ENCODE results near the gene MRC2.

MRC2 gene

GRCh38 chr17:62648251-62648955 is 20.9 kb downstream of the MRC2 start:
- peaks cover 10% of the 10 kb centered on the region for H3K4me1 ChIP-seq (ENCODE audit: insufficient read depth, low read length)
- H3K9me3 ChIP-seq (ENCODE audit: insufficient read depth, low read depth, low read length), result no peaks in the 10 kb centered on the region
- H3K27ac ChIP-seq (ENCODE audit: low read length), result no peak overlapping the region
- H3K4me3 ChIP-seq (ENCODE audit: low read length), result no peak overlapping the region
- H3K9ac ChIP-seq (ENCODE audit: low read depth, low read length), result no peak overlapping the region
- H3K36me3 ChIP-seq (ENCODE audit: insufficient read depth, low read depth, low read length), result no peaks in the 10 kb centered on the region
- H3K27me3 ChIP-seq (ENCODE audit: insufficient read depth, low read length), result peaks cover 11% of the 10 kb centered on the region; the same call in 1 of the 2 replicates

GRCh38 chr17:62648956-62649294 is 21.5 kb downstream of the MRC2 start:
- H3K27ac ChIP-seq (ENCODE audit: low read length), result no peak overlapping the region

GRCh38 chr17:62649570-62649969 is 22.1 kb downstream of the MRC2 start:
- Histone ChIP-seq H3K9ac (ENCODE audit: low read depth, low read length) (no peak overlapping the region), H3K36me3 (ENCODE audit: insufficient read depth, low read depth, low read length) (no peaks in the 10 kb centered on the region), H3K4me3 (ENCODE audit: low read length) (no peak overlapping the region), H3K27ac (ENCODE audit: low read length) (no peak overlapping the region), H3K4me1 (ENCODE audit: insufficient read depth, low read length) (peaks cover 14% of the 10 kb centered on the region), H3K27me3 (ENCODE audit: insufficient read depth, low read length) (peaks cover 11% of the 10 kb centered on the region; the same call in 1 of the 2 replicates), H3K9me3 (ENCODE audit: insufficient read depth, low read depth, low read length) (no peaks in the 10 kb centered on the region)

More at GRCh38 chr17:62648956-62649294, 21.5 kb downstream of the MRC2 start:
- no peak overlapping the region for H3K4me3 ChIP-seq (ENCODE audit: low read length)
- no peaks in the 10 kb centered on the region for H3K9me3 ChIP-seq (ENCODE audit: insufficient read depth, low read depth, low read length)
- peaks cover 14% of the 10 kb centered on the region for H3K4me1 ChIP-seq (ENCODE audit: insufficient read depth, low read length)
- H3K27me3 ChIP-seq (ENCODE audit: insufficient read depth, low read length), result peaks cover 11% of the 10 kb centered on the region; the same call in 1 of the 2 replicates
- no peaks in the 10 kb centered on the region for H3K36me3 ChIP-seq (ENCODE audit: insufficient read depth, low read depth, low read length)
- no peak overlapping the region for H3K9ac ChIP-seq (ENCODE audit: low read depth, low read length)

- Histone ChIP-seq H3K9ac (ENCODE audit: low read depth, low read length) (no peak overlapping the region), H3K27ac (ENCODE audit: low read length) (no peak overlapping the region)
Observed at GRCh38 chr17:62650587-62650986, 23.1 kb downstream of the MRC2 start.

GRCh38 chr17:62652251-62653001 is 25.0 kb downstream of the MRC2 start:
- Histone ChIP-seq H3K9ac (ENCODE audit: low read depth, low read length) (peak overlapping the region; percentile 88; the same call in 1 of the 2 replicates), H3K4me3 (ENCODE audit: low read length) (peak overlapping the region; percentile 81), H3K27me3 (ENCODE audit: insufficient read depth, low read length) (peaks cover 11% of the 10 kb centered on the region; the same call in 1 of the 2 replicates), H3K36me3 (ENCODE audit: insufficient read depth, low read depth, low read length) (no peaks in the 10 kb centered on the region), H3K4me1 (ENCODE audit: insufficient read depth, low read length) (peaks cover 11% of the 10 kb centered on the region), H3K27ac (ENCODE audit: low read length) (no peak overlapping the region), H3K9me3 (ENCODE audit: insufficient read depth, low read depth, low read length) (no peaks in the 10 kb centered on the region; the same call in 1 of the 2 replicates)

More at GRCh38 chr17:62650587-62650986, 23.1 kb downstream of the MRC2 start:
- no peaks in the 10 kb centered on the region for H3K36me3 ChIP-seq (ENCODE audit: insufficient read depth, low read depth, low read length)
- H3K4me3 ChIP-seq (ENCODE audit: low read length), result no peak overlapping the region
- H3K4me1 ChIP-seq (ENCODE audit: insufficient read depth, low read length), result peaks cover 11% of the 10 kb centered on the region
- H3K27me3 ChIP-seq (ENCODE audit: insufficient read depth, low read length), result peaks cover 11% of the 10 kb centered on the region; the same call in 1 of the 2 replicates
- H3K9me3 ChIP-seq (ENCODE audit: insufficient read depth, low read depth, low read length), result no peaks in the 10 kb centered on the region

GRCh38 chr17:62653002-62653825 is 25.7 kb downstream of the MRC2 start:
- Histone ChIP-seq H3K36me3 (ENCODE audit: insufficient read depth, low read depth, low read length) (no peaks in the 10 kb centered on the region), H3K9ac (ENCODE audit: low read depth, low read length) (peak overlapping the region; percentile 88; the same call in 1 of the 2 replicates), H3K4me1 (ENCODE audit: insufficient read depth, low read length) (peaks cover 11% of the 10 kb centered on the region), H3K27me3 (ENCODE audit: insufficient read depth, low read length) (peaks cover 11% of the 10 kb centered on the region; the same call in 1 of the 2 replicates), H3K9me3 (ENCODE audit: insufficient read depth, low read depth, low read length) (no peaks in the 10 kb centered on the region; the same call in 1 of the 2 replicates), H3K4me3 (ENCODE audit: low read length) (peak overlapping the region; percentile 81), H3K27ac (ENCODE audit: low read length) (no peak overlapping the region)

GRCh38 chr17:62653826-62654761 is 26.6 kb downstream of the MRC2 start:
- Histone ChIP-seq H3K4me3 (ENCODE audit: low read length) (no peak overlapping the region), H3K9me3 (ENCODE audit: insufficient read depth, low read depth, low read length) (no peaks in the 10 kb centered on the region; the same call in 1 of the 2 replicates), H3K27ac (ENCODE audit: low read length) (no peak overlapping the region), H3K27me3 (ENCODE audit: insufficient read depth, low read length) (peaks cover 11% of the 10 kb centered on the region; the same call in 1 of the 2 replicates), H3K4me1 (ENCODE audit: insufficient read depth, low read length) (peaks cover 6% of the 10 kb centered on the region), H3K36me3 (ENCODE audit: insufficient read depth, low read depth, low read length) (no peaks in the 10 kb centered on the region), H3K9ac (ENCODE audit: low read depth, low read length) (peak overlapping the region; percentile 22; the same call in 1 of the 2 replicates)

GRCh38 chr17:62655656-62656055 is 28.2 kb downstream of the MRC2 start:
- Histone ChIP-seq H3K4me1 (ENCODE audit: insufficient read depth, low read length) (peaks cover 6% of the 10 kb centered on the region), H3K36me3 (ENCODE audit: insufficient read depth, low read depth, low read length) (no peaks in the 10 kb centered on the region), H3K9me3 (ENCODE audit: insufficient read depth, low read depth, low read length) (no peaks in the 10 kb centered on the region; the same call in 1 of the 2 replicates), H3K9ac (ENCODE audit: low read depth, low read length) (no peak overlapping the region), H3K4me3 (ENCODE audit: low read length) (no peak overlapping the region), H3K27me3 (ENCODE audit: insufficient read depth, low read length) (peaks cover 11% of the 10 kb centered on the region; the same call in 1 of the 2 replicates), H3K27ac (ENCODE audit: low read length) (no peak overlapping the region)

GRCh38 chr17:62656446-62656845 is 29.0 kb downstream of the MRC2 start:
- H3K27ac ChIP-seq (ENCODE audit: low read length), result no peak overlapping the region
- H3K27me3 ChIP-seq (ENCODE audit: insufficient read depth, low read length), result peaks cover 8% of the 10 kb centered on the region; the same call in 1 of the 2 replicates
- H3K36me3 ChIP-seq (ENCODE audit: insufficient read depth, low read depth, low read length), result no peaks in the 10 kb centered on the region
- peaks cover 6% of the 10 kb centered on the region for H3K4me1 ChIP-seq (ENCODE audit: insufficient read depth, low read length)
- H3K9me3 ChIP-seq (ENCODE audit: insufficient read depth, low read depth, low read length), result no peaks in the 10 kb centered on the region; the same call in 1 of the 2 replicates
- no peak overlapping the region for H3K9ac ChIP-seq (ENCODE audit: low read depth, low read length)
- no peak overlapping the region for H3K4me3 ChIP-seq (ENCODE audit: low read length)

- Histone ChIP-seq H3K9me3 (ENCODE audit: insufficient read depth, low read depth, low read length) (no peaks in the 10 kb centered on the region; the same call in 1 of the 2 replicates), H3K36me3 (ENCODE audit: insufficient read depth, low read depth, low read length) (no peaks in the 10 kb centered on the region), H3K27ac (ENCODE audit: low read length) (no peak overlapping the region), H3K9ac (ENCODE audit: low read depth, low read length) (no peak overlapping the region), H3K4me3 (ENCODE audit: low read length) (no peak overlapping the region), H3K4me1 (ENCODE audit: insufficient read depth, low read length) (peaks cover 6% of the 10 kb centered on the region), H3K27me3 (ENCODE audit: insufficient read depth, low read length) (peaks cover under 1% of the 10 kb centered on the region; the same call in 1 of the 2 replicates)
Observed at GRCh38 chr17:62657145-62657665, 29.7 kb downstream of the MRC2 start.

Data from iPS-20b (cell line).